ENCODE results near the gene NBEAL1.
"Not testable (repeated sequence)": the region's sequence is repeated elsewhere in the genome, so short reads cannot be mapped to it uniquely, and the experiment has no call there.

The NBEAL1 gene

GRCh38 chr2:203105996-203106395 is 91.3 kb downstream of the NBEAL1 start:
- no peak for DNase-seq (ENCODE audit: low read depth in 2 of 2, low spot score in 1 of 2)

- not testable (repeated sequence) for DNase-seq (ENCODE audit: low read depth in 2 of 2, low spot score in 1 of 2)
These were observed 95.8 kb downstream of the NBEAL1 start for GRCh38 chr2:203110496-203110895.

GRCh38 chr2:203112342-203112741 is 97.7 kb downstream of the NBEAL1 start:
- no peak for DNase-seq (ENCODE audit: low read depth in 2 of 2, low spot score in 1 of 2)

- DNase-seq (ENCODE audit: low read depth in 2 of 2, low spot score in 1 of 2), result not testable (repeated sequence)
These were observed 100.6 kb downstream of the NBEAL1 start for GRCh38 chr2:203115201-203115700.

DNA sequence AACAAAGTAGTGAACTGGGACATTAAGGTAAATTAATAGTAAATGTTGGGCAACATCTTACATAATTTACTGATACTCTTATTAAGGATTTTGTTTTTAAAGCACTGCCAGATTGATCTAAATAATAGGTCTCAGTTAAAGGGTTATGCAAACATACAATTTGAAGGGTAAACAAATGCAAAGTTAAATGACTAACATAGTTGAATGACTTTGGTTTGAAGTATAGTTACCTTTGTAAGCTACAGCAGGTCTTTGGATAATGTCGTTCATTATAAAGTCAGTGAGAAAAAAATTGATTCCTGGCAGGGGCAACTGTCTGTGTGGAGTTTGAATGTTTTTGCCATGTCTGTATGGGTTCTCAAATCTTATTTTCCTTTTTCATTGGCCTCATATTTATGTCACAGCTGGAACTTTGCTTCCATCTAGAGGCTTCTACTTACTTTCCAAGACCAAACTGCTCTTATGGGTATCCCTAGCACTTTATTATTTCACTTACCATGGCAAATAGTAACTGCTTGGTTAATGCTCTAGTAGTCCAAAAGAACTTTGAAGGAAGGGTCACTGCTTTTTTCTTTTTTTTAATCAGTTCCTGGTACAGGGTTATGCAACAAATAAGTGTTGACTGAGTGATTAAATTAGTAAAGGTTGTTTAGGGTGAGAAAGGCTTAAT is 107.8 kb downstream of the NBEAL1 start:
- no peak for DNase-seq (ENCODE audit: low read depth in 2 of 2, low spot score in 1 of 2)

- no peak for DNase-seq (ENCODE audit: low read depth in 2 of 2, low spot score in 1 of 2)
These were observed 112.3 kb downstream of the NBEAL1 start for GRCh38 chr2:203126996-203127395.

- DNase-seq (ENCODE audit: low read depth in 2 of 2, low spot score in 1 of 2), result no peak
These were observed 120.4 kb downstream of the NBEAL1 start for GRCh38 chr2:203135105-203135504.

GRCh38 chr2:203143391-203143790 is 128.7 kb downstream of the NBEAL1 start:
- no peak for DNase-seq (ENCODE audit: low read depth in 2 of 2, low spot score in 1 of 2)

- no peak for DNase-seq (ENCODE audit: low read depth in 2 of 2, low spot score in 1 of 2)
These were observed 134.5 kb downstream of the NBEAL1 start for GRCh38 chr2:203149194-203149593.

- DNase-seq (ENCODE audit: low read depth in 2 of 2, low spot score in 1 of 2), result no peak
These were observed 140.7 kb downstream of the NBEAL1 start for GRCh38 chr2:203155406-203155805.

DNA sequence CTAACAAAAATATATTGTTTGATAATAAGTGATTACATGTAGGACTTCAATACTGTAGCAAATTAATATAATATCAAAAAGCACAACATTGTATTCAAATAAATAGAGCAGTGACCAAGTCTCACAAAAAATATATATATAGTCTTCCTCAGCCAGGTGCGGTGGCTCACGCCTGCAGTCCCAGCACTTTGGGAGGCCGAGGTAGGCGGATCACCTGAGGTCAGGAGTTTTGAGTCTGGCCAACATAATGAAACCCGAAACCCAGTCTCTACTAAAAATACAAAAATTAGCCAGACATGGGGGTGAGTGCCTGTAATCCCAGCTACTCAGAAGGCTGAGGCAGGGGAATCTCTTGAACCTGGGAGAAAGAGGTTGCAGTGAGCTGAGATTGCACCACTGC is 148.0 kb downstream of the NBEAL1 start:
- DNase-seq (ENCODE audit: low read depth in 2 of 2, low spot score in 1 of 2), result not testable (repeated sequence)

DNA sequence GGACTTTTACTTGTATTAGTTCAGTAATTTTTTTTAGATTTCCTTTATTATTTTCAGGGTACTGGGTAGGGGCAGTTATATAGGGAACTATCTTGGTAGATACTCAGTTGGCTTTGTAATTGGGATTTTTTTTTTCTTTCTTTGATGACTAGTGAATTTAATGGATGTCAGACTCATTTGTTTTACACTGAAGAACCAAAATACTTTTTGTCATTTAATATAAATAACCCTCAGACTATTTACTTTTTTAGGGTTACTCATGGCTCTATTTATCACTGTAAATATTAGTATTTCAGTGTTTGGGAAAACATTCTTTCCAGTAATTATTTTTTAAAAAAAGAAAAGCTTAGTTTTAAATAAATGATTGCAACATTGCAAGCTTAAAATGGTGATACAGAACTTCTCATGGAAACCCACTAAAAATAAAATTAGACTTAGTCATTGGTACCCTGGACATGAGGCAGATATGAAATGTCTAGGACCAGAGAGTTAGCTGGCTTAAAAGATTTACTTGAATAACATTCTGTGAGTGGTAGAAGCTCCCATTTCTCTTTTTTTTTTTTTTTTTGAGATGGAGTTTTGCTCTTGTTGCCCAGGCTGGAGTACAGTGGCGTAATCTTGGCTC is 149.7 kb downstream of the NBEAL1 start:
- no peak for DNase-seq (ENCODE audit: low read depth in 2 of 2, low spot score in 1 of 2)

- DNase-seq (ENCODE audit: low read depth in 2 of 2, low spot score in 1 of 2), result no peak
These were observed 153.1 kb downstream of the NBEAL1 start for GRCh38 chr2:203167751-203168150.

GRCh38 chr2:203170502-203170901 is 155.8 kb downstream of the NBEAL1 start:
- no peak for DNase-seq (ENCODE audit: low read depth in 2 of 2, low spot score in 1 of 2)

DNA sequence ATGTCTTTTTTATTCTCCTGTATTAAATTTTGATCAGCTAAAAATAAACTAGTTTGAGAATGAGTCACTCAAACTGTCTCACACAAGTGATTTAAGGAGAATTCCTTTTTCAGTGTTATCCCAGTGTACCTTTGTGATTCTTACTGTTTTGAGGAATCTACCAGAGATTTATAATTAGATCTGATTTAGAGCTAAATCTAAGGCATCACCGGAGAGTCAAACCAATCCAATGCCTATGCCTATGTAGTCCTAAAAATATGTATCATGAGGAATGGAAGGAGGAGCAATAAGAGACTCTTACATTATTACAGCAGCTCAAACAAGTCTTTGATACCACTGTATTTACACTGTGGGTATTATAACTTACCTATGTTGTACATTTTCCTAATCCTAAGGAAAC is 160.7 kb downstream of the NBEAL1 start:
- DNase-seq (ENCODE audit: low read depth in 2 of 2, low spot score in 1 of 2), result no peak

DNA sequence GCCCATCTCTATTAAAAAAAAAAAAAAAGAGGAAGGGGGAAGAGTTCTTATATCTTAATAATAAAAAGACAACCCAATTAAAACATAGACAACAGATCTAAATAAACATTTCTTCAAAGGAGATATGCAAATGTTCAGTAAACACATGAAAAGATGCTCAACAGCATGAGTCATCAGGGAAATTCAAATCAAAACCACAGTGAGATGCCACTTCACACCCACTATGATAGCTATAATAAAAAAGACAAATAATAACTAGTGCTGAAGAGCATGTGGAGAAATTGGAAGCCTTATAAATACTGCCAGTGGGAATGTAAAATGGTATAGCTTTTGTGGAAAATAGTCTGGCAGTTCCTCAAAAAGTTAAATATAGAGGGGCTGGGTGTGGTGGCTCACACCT is 162.7 kb downstream of the NBEAL1 start:
- no peak for DNase-seq (ENCODE audit: low read depth in 2 of 2, low spot score in 1 of 2)

DNA sequence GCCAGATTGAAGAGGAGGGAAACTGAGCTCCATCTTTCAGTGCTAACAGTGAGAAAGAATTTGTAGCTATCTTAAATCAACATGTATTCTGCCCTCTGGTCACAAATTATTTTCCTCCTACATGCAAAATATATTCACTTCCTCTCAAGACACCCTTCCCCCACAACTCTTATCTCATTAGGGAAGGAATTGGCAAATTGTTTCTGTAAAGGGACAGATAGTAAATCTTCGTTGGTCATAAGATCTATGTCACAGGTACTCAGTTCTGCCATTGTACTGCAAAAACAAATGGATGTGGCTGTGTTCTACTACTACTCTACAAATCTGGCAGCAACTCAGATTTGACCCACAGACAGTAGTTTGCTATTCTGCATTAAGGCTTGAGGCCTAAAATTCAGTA is 171.2 kb downstream of the NBEAL1 start:
- no peak for DNase-seq (ENCODE audit: low read depth in 2 of 2, low spot score in 1 of 2)

GRCh38 chr2:203190547-203190946 is 175.9 kb downstream of the NBEAL1 start:
- not testable (repeated sequence) for DNase-seq (ENCODE audit: low read depth in 2 of 2, low spot score in 1 of 2)

DNA sequence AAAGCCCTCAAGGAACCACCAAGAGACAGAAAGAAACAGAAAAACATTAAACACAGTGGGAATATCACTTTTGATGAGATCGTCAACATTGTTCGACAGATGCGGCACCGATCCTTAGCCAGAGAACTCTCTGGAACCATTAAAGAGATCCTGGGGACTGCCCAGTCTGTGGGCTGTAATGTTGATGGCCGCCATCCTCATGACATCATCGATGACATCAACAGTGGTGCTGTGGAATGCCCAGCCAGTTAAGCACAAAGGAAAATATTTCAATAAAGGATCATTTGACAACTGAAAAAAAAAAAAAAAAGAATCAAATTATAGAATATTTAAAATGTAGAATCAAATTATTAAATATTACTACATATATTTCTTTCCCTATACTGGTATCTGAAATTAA is 176.4 kb downstream of the NBEAL1 start:
- DNase-seq (ENCODE audit: low read depth in 2 of 2, low spot score in 1 of 2), result not testable (repeated sequence)

GRCh38 chr2:203191961-203192360 is 177.3 kb downstream of the NBEAL1 start:
- DNase-seq (ENCODE audit: low read depth in 2 of 2, low spot score in 1 of 2), result no peak

DNA sequence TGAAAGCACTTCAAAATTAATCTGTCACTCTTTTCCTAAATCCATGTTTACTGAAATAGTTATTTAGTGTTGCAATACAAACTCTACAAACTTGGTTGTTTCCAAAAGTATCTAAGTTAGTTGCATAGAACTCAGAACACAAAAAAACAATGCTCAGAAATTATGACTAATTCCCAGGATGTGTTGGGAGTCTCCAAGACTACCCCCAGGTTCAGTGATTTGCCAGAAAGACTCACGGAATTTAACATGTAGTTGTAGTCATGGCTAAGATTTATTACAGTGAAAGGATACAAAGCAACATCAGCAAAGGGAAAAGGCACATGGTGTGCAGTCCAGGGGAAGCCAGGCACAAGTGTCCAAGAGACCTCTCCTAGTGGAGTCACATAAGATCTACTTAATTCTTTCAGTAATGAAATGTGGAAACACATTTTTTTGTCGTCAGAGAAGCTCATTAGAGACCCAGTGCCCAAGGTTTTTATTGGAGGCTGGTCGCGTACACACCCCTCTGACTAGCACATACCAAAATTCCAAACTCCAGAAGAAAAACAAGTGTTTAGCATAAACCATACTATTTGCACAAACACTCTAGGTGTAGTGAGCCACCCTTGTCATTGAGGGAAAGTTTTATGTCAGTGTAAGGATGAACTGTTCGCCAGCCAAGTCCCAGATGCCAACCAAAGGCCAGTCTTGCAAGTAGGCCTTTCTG is 180.8 kb downstream of the NBEAL1 start:
- no peak for DNase-seq (ENCODE audit: low read depth in 2 of 2, low spot score in 1 of 2)

- DNase-seq (ENCODE audit: low read depth in 2 of 2, low spot score in 1 of 2), result no peak
These were observed 186.2 kb downstream of the NBEAL1 start for GRCh38 chr2:203200866-203201265.
